BLaER1 treated with 17β-estradiol and CSF1 and Interleukin-3, amounts not matched to agents 10 nM and 100 nM (cell line): ENCODE measurements around the gene CDH26.

Source experiments
- H3K27ac ChIP-seq, 11 experiments: shearing (Covaris generic); formaldehyde crosslinking; 2 replicates each; pipeline ENCODE4 v1.8.1; 2022
- H3K27me3 ChIP-seq, 11 experiments: shearing (Covaris generic); formaldehyde crosslinking; 2 replicates each; pipeline ENCODE4 v1.8.1; 2022
- H3K36me3 ChIP-seq, 11 experiments: shearing (Covaris generic); formaldehyde crosslinking; 2 replicates each; pipeline ENCODE4 v1.8.1; 2022
- H3K4me1 ChIP-seq, 10 experiments: shearing (Covaris generic); formaldehyde crosslinking; 2 replicates each; pipeline ENCODE4 v1.8.1; 2022
- H3K4me2 ChIP-seq, 11 experiments: shearing (Covaris generic); formaldehyde crosslinking; 2 replicates each; pipeline ENCODE4 v1.8.1; 2022
- H3K4me3 ChIP-seq, 10 experiments: shearing (Covaris generic); formaldehyde crosslinking; 2 replicates each; pipeline ENCODE4 v1.8.1; 2022
- H3K9ac ChIP-seq, 11 experiments: shearing (Covaris generic); formaldehyde crosslinking; 2 replicates each; pipeline ENCODE4 v1.8.1; 2022
- H3K9me3 ChIP-seq, 11 experiments: shearing (Covaris generic); formaldehyde crosslinking; replicated peaks in 1 of 11; 2 replicates each; pipeline ENCODE4 v1.8.1; 2022
- H4K20me1 ChIP-seq, 11 experiments: shearing (Covaris generic); formaldehyde crosslinking; 2 replicates each; pipeline ENCODE4 v1.8.1; 2022
- Cebpa-rat ChIP-seq, 11 experiments: shearing (Covaris generic); IDR thresholded peaks; 2 replicates each; pipeline ENCODE4 v1.8.1; 2022

The CDH26 gene

GRCh38 chr20:59961423-59961822, 3.2 kb downstream of the CDH26 start:
- H4K20me1 ChIP-seq: no peaks in the 10 kb centered on the region
- H3K36me3 ChIP-seq: no peaks in the 10 kb centered on the region
- H3K4me2 ChIP-seq: no peak overlapping the region
- H3K4me1 ChIP-seq: no peaks in the 10 kb centered on the region
- H3K4me3 ChIP-seq: no peak overlapping the region
- no peak overlapping the region for H3K27ac ChIP-seq
- no peak for TF ChIP-seq Cebpa-rat (IDR thresholded peaks at IDR 0.05)
- H3K27me3 ChIP-seq: no peaks in the 10 kb centered on the region
- H3K9ac ChIP-seq: no peak overlapping the region
- H3K9me3 ChIP-seq: no peaks in the 10 kb centered on the region

DNA sequence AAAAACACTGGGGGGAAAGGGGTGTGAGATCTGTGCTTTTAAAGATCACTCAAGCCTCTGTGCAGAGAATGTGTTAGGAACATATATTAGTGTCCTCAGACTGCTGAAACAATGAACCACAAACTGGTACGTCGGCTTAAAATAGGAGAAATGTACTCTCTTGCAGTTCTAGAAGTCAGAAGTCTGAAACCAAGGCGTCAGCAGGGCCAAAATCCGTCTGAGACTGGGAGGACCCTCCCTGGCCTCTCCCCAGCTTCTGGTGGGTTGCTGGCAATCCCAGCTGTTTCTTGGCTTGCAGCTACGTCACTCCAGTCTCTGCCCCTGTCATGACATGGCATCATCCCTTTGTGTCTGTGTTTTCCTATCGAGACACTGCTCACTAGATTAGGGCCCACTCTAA, 3.9 kb downstream of the CDH26 start:
- no peak for TF ChIP-seq Cebpa-rat (IDR thresholded peaks at IDR 0.05)
- Histone ChIP-seq H3K9ac (no peak overlapping the region), H3K4me2 (no peak overlapping the region)

GRCh38 chr20:59966428-59966827, 8.2 kb downstream of the CDH26 start:
- H4K20me1 ChIP-seq: no peaks in the 10 kb centered on the region

More for the DNA sequence above, 3.9 kb downstream of the CDH26 start:
- no peaks in the 10 kb centered on the region for H3K27me3 ChIP-seq
- H3K27ac ChIP-seq: no peak overlapping the region
- H3K36me3 ChIP-seq: no peaks in the 10 kb centered on the region
- H3K9me3 ChIP-seq: no peaks in the 10 kb centered on the region
- no peaks in the 10 kb centered on the region for H4K20me1 ChIP-seq
- H3K4me1 ChIP-seq: no peaks in the 10 kb centered on the region
- no peak overlapping the region for H3K4me3 ChIP-seq

DNA sequence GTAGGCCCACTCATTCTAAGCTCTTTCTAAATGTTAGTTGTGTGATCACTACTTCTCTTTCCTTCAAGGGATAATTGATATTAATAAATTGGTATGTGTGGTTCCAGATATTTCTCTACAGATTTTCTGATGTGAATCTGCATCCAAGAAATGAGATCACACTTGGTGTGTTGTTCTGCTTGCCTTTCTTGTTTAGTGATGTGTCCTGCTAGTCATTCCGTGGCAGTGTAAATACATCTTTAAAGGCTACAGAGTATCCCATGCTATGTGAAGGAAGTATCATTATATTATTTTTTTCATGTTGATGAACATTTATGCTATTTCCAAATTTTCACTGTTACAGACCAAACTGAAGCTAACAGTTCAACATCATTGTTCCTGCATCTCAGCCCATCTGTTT, 13.2 kb downstream of the CDH26 start:
- Histone ChIP-seq H3K9me3 (peaks cover 0 to 6% (median 0%) of the 10 kb centered on the region in 11 experiments; a peak in 2 of 22 replicates), H3K4me2 (no peak overlapping the region), H3K27ac (no peak overlapping the region), H4K20me1 (no peaks in the 10 kb centered on the region), H3K4me3 (no peak overlapping the region), H3K4me1 (no peaks in the 10 kb centered on the region), H3K9ac (no peak overlapping the region), H3K36me3 (no peaks in the 10 kb centered on the region), H3K27me3 (no peaks in the 10 kb centered on the region)
- TF ChIP-seq Cebpa-rat (IDR thresholded peaks at IDR 0.05): no peak

More at GRCh38 chr20:59966428-59966827, 8.2 kb downstream of the CDH26 start:
- Histone ChIP-seq H3K27ac (no peak overlapping the region), H3K4me3 (no peak overlapping the region), H3K9ac (no peak overlapping the region), H3K4me2 (no peak overlapping the region), H3K36me3 (no peaks in the 10 kb centered on the region), H3K9me3 (no peaks in the 10 kb centered on the region), H3K27me3 (no peaks in the 10 kb centered on the region), H3K4me1 (no peaks in the 10 kb centered on the region)
- no peak for TF ChIP-seq Cebpa-rat (IDR thresholded peaks at IDR 0.05)

DNA sequence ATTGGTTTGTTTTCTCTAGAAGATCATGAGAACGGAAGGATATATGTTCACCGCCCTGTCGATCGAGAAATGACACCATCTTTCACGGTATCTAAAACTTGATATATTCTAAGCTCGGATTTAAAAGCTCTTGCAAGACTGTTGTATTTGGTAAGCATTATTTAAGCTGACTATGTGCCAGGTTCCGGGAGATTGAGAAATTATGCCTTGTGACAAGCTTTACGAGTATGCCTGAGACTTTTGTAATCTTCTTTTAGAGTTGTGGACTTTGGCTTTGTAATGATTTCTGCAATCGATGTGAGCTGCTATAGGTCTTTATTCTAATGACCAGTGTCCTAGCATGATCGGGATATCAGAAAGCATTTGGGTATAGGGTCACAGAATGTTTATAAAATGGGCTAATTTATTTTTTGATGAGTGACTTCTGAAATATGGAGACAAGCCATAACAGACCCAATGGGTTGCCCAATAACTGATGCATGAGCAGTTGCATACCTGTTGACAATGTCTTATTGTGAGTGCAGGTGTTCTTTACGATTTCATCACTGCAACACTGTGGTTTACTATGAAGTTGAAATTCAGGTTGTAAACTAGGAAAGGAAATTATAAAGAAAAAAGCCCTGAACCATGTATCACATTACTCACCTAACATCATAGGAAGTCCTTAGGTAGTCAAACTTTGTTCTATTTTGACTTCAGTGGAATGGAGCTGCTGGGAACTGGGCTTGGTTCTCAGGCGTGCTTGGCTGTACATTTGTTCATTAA, 14.0 kb downstream of the CDH26 start:
- H3K9ac ChIP-seq: no peak overlapping the region
- peaks cover 0 to 6% (median 0%) of the 10 kb centered on the region in 11 experiments; a peak in 2 of 22 replicates for H3K9me3 ChIP-seq
- no peak overlapping the region for H3K4me3 ChIP-seq
- H3K27ac ChIP-seq: no peak overlapping the region
- no peaks in the 10 kb centered on the region for H4K20me1 ChIP-seq
- H3K36me3 ChIP-seq: no peaks in the 10 kb centered on the region
- TF ChIP-seq Cebpa-rat (IDR thresholded peaks at IDR 0.05): no peak
- H3K4me1 ChIP-seq: no peaks in the 10 kb centered on the region
- no peak overlapping the region for H3K4me2 ChIP-seq
- H3K27me3 ChIP-seq: no peaks in the 10 kb centered on the region

DNA sequence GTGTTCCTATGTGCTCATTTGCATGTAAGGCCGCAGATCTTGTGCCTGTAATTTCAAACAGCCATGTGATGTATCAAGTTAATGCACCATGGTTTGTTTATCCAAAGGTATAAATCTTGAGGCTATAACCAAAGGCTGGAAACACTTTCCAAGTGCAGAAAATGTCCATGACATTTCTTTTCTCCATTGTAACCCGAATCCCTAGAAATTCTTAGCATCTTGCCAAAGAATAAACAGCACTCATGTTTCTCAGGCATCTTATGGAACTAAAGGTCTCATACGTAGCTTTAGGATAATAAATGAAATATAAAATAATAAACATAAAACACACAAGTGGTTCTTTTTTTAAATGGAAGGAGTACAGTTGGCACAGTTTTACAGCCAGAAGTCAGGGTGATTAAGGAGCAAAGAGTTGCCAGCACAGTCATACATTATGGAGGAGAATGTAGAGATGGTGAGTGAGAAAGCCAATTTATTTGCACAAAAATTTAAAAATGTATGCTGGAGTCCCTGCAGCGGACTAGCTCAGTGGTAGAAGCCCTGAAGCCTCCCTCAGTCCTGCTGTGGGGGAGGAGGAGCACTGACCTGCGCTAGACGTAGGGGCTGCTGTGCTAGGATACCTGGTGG, 18.0 kb downstream of the CDH26 start:
- Histone ChIP-seq H3K9ac (no peak overlapping the region), H3K27me3 (no peaks in the 10 kb centered on the region), H3K36me3 (no peaks in the 10 kb centered on the region), H3K4me1 (no peaks in the 10 kb centered on the region), H3K27ac (no peak overlapping the region), H4K20me1 (no peaks in the 10 kb centered on the region), H3K4me2 (no peak overlapping the region), H3K9me3 (peaks cover 0 to 9% (median 0%) of the 10 kb centered on the region in 11 experiments; a peak in 2 of 22 replicates), H3K4me3 (no peak overlapping the region)
- TF ChIP-seq Cebpa-rat (IDR thresholded peaks at IDR 0.05): no peak

DNA sequence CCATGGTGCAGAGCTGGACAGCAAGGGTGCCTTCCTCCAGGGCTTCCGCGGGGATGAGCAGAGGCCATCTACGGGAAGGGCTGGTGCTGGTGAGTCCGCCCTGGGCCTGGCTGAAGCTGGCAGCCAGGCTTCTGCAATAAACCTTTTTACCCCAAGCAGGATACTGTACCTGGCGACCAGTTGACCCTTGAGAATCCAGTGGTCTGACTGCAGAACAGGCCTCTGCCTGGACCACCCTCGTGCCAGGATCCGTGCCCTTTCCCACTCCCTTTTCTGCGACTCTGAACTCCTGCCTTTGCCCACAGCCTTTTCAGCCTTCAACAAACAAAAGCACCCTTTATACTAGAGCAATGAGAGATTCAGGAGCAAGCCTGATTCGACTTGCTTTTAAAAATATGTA, 18.9 kb downstream of the CDH26 start:
- no peak overlapping the region for H3K9ac ChIP-seq
- H3K4me3 ChIP-seq: no peak overlapping the region
- peaks cover 0 to 9% (median 0%) of the 10 kb centered on the region in 11 experiments; a peak in 2 of 22 replicates for H3K9me3 ChIP-seq
- H3K36me3 ChIP-seq: no peaks in the 10 kb centered on the region
- no peaks in the 10 kb centered on the region for H3K4me1 ChIP-seq
- H3K4me2 ChIP-seq: no peak overlapping the region
- H3K27ac ChIP-seq: no peak overlapping the region
- TF ChIP-seq Cebpa-rat (IDR thresholded peaks at IDR 0.05): no peak
- H4K20me1 ChIP-seq: no peaks in the 10 kb centered on the region
- no peaks in the 10 kb centered on the region for H3K27me3 ChIP-seq

- no peak for TF ChIP-seq Cebpa-rat (IDR thresholded peaks at IDR 0.05)
- H3K4me2 ChIP-seq: no peak overlapping the region
Observed at GRCh38 chr20:59983076-59983475, 24.9 kb downstream of the CDH26 start.

DNA sequence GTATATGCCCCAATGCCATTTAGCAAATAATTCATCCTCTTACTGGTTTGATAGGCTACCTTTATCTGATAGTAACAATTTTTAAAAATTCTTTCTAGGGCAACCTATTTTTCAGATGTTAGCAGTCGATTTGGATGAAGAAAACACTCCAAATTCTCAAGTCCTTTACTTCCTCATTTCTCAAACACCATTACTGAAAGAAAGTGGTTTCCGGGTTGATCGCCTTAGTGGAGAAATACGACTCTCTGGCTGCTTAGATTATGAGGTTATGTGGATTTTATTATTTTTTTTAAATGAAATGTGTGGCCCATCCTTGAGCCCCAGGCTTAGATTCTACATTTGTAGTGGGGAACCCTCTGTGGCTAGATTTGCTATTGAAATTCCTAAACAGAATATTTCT, 26.3 kb downstream of the CDH26 start:
- H3K27me3 ChIP-seq: no peaks in the 10 kb centered on the region
- peaks cover 0 to 32% (median 18%) of the 10 kb centered on the region in 10 experiments; a peak in 16 of 20 replicates for H3K4me1 ChIP-seq
- peak overlapping the region in 10 of 11 experiments; percentile 1 to 61 (median 51); a peak in 16 of 22 replicates for H3K27ac ChIP-seq
- H4K20me1 ChIP-seq: no peaks in the 10 kb centered on the region
- TF ChIP-seq Cebpa-rat (IDR thresholded peaks at IDR 0.05): no peak
- 0 out of 22 replicates have a peak, but pooled peaks cover 0 to 5% (median 0%) of the 10 kb centered on the region in 11 experiments for H3K9me3 ChIP-seq
- no peak overlapping the region for H3K4me3 ChIP-seq
- H3K9ac ChIP-seq: peak overlapping the region in 3 of 11 experiments; percentile 3 to 19 (median 6); a peak in 2 of 22 replicates
- H3K36me3 ChIP-seq: no peaks in the 10 kb centered on the region
- peak overlapping the region; percentile 5 to 52 (median 35); a peak in 16 of 22 replicates for H3K4me2 ChIP-seq

More at GRCh38 chr20:59983076-59983475, 24.9 kb downstream of the CDH26 start:
- Histone ChIP-seq H3K4me3 (no peak overlapping the region), H3K4me1 (peaks cover 0 to 22% (median 9%) of the 10 kb centered on the region in 10 experiments; a peak in 16 of 20 replicates), H3K27me3 (no peaks in the 10 kb centered on the region), H3K27ac (no peak overlapping the region), H3K9me3 (0 out of 22 replicates have a peak, but pooled peaks cover 0 to 5% (median 0%) of the 10 kb centered on the region in 11 experiments), H4K20me1 (no peaks in the 10 kb centered on the region), H3K9ac (no peak overlapping the region), H3K36me3 (no peaks in the 10 kb centered on the region)
